IMR-90 (cell line): Measurements from ENCODE around the gene ADARB2. TPM values are rescaled to one million over a fixed set of nuclear protein-coding genes. Genes with fewer than 3 reads are reported as not detected.

Experiments
- ATAC-seq: fragments of 200-7000 bp; cut with Tn5 transposase; 2 replicates; pipeline ENCODE4 v1.9.1; 2020; ENCODE audit warnings: low read depth, mild to moderate bottlenecking, moderate library complexity
- BruUV-seq: library from RNA; stranded (reverse); fragments of 400-500 nt; replicated peaks from 2 replicates; lab custom pipeline; 2021; lab: Mats Ljungman, UMichigan
- CTCF ChIA-PET: fragments of 300-600 bp; formaldehyde crosslinking; extraction: SDS; loops from one replicate; lab custom pipeline; 2021; ENCODE audit warnings: antibody characterized with exemption; lab: Yijun Ruan, JAX
- POLR2A ChIA-PET: fragments of 300-600 bp; sonication (Branson Sonifier 250); formaldehyde crosslinking; loops from one replicate; lab custom pipeline; 2022; ENCODE audit warnings: antibody characterized with exemption; ENCODE audit not compliant: unreplicated experiment; lab: Charles Lee
- DNase-seq: peaks from one replicate; pipeline ENCODE4 v3.0.0; 2013
- H2AFZ ChIP-seq: replicated peaks from 2 replicates; pipeline ENCODE3; 2013; ENCODE audit warnings: low read length, mild to moderate bottlenecking; ENCODE audit not compliant: poor library complexity
- H2AK5ac ChIP-seq: 2 replicates; pipeline ENCODE4 v1.6.1; 2013; ENCODE audit warnings: low read depth, low read length, inconsistent platforms
- H2AK9ac ChIP-seq: replicated peaks from 2 replicates; pipeline ENCODE3; 2013; ENCODE audit warnings: mild to moderate bottlenecking, low read depth, low read length, moderate library complexity; ENCODE audit not compliant: poor library complexity
- H2BK120ac ChIP-seq: 2 replicates; pipeline ENCODE4 v1.6.1; 2013; ENCODE audit warnings: low read depth, low read length, inconsistent platforms
- H2BK15ac ChIP-seq: 3 replicates; pipeline ENCODE4 v1.6.1; 2013; ENCODE audit warnings: low read depth, low read length, inconsistent platforms
- H2BK20ac ChIP-seq: 2 replicates; pipeline ENCODE4 v1.6.1; 2013; ENCODE audit warnings: low read depth, mild to moderate bottlenecking, inconsistent platforms, low read length, moderate library complexity
- H2BK5ac ChIP-seq: 2 replicates; pipeline ENCODE4 v1.6.1; 2013; ENCODE audit warnings: mild to moderate bottlenecking, low read depth, low read length, inconsistent platforms; ENCODE audit not compliant: poor library complexity, severe bottlenecking
- H3K14ac ChIP-seq: replicated peaks from 2 replicates; pipeline ENCODE4 v1.6.1; 2013; ENCODE audit warnings: low read depth, low read length, inconsistent platforms
- H3K18ac ChIP-seq: 2 replicates; pipeline ENCODE4 v1.6.1; 2013; ENCODE audit warnings: low read depth, low read length, control low read depth
- H3K23ac ChIP-seq: 2 replicates; pipeline ENCODE4 v1.6.1; 2013; ENCODE audit warnings: low read depth, low read length, inconsistent platforms
- H3K27ac ChIP-seq: 2 replicates; pipeline ENCODE4 v1.5.1; 2013; ENCODE audit warnings: mild to moderate bottlenecking, control low read depth, low read length; ENCODE audit not compliant: insufficient read depth
- H3K27me3 ChIP-seq: 2 replicates; pipeline ENCODE4 v1.6.1; 2013; ENCODE audit warnings: low read length; ENCODE audit not compliant: control insufficient read depth, insufficient read depth
- H3K36me3 ChIP-seq: 2 replicates; pipeline ENCODE4 v1.6.1; 2013; ENCODE audit warnings: low read length, mixed read lengths; ENCODE audit not compliant: control insufficient read depth, insufficient read depth
- H3K4ac ChIP-seq: 2 replicates; pipeline ENCODE4 v1.6.1; 2013; ENCODE audit warnings: low read depth, low read length, inconsistent platforms
- H3K4me1 ChIP-seq: 2 replicates; pipeline ENCODE4 v1.6.1; 2013; ENCODE audit warnings: low read length, mixed read lengths; ENCODE audit not compliant: control insufficient read depth, insufficient read depth
- H3K4me2 ChIP-seq: 2 replicates; pipeline ENCODE4 v1.6.1; 2013; ENCODE audit warnings: low read depth, mild to moderate bottlenecking, control low read depth, low read length, moderate library complexity
- H3K4me3 ChIP-seq: 2 replicates; pipeline ENCODE4 v1.5.1; 2013; ENCODE audit warnings: low read depth, mild to moderate bottlenecking, control low read depth, low read length, moderate library complexity; ENCODE audit not compliant: insufficient read depth
- H3K56ac ChIP-seq: 2 replicates; pipeline ENCODE4 v1.6.1; 2013; ENCODE audit warnings: low read length, inconsistent platforms; ENCODE audit not compliant: insufficient read depth; ENCODE audit errors: extremely low read depth
- H3K79me1 ChIP-seq, 2 experiments: 2 replicates each; pipeline ENCODE4 v1.6.1; 2013; ENCODE audit warnings: low read length in 2 of 2, inconsistent platforms in 1 of 2, low read depth in 1 of 2
- H3K9ac ChIP-seq: 2 replicates; pipeline ENCODE4 v1.6.1; 2013; ENCODE audit warnings: low read depth, low read length, control low read depth
- H3K9me1 ChIP-seq: 2 replicates; pipeline ENCODE4 v1.6.1; 2013; ENCODE audit warnings: low read length, inconsistent platforms; ENCODE audit not compliant: insufficient read depth
- H3K9me3 ChIP-seq: 2 replicates; pipeline ENCODE4 v1.6.1; 2013; ENCODE audit warnings: low read length; ENCODE audit not compliant: control insufficient read depth, insufficient read depth
- H4K20me1 ChIP-seq: 2 replicates; pipeline ENCODE4 v1.6.1; 2013; ENCODE audit warnings: low read length, inconsistent platforms; ENCODE audit not compliant: insufficient read depth
- H4K5ac ChIP-seq: 2 replicates; pipeline ENCODE4 v1.6.1; 2013; ENCODE audit warnings: mild to moderate bottlenecking, low read depth, low read length, control low read depth
- H4K8ac ChIP-seq, 2 experiments: 2 replicates each; pipeline ENCODE4 v1.6.1; 2013; ENCODE audit warnings: low read depth in 2 of 2, low read length in 2 of 2, control low read depth in 1 of 2, inconsistent platforms in 1 of 2
- H4K91ac ChIP-seq: 2 replicates; pipeline ENCODE4 v1.6.1; 2013; ENCODE audit warnings: low read depth, low read length, inconsistent platforms; ENCODE audit not compliant: insufficient read depth
- FOS ChIP-seq: fragments of 150-350 bp; IDR thresholded peaks from 2 replicates; pipeline ENCODE4 v1.6.1; 2016; ENCODE audit warnings: low read depth, low read length
- MXI1 ChIP-seq: IDR thresholded peaks from 2 replicates; pipeline ENCODE4 v1.6.1; 2012; ENCODE audit warnings: low read depth, mild to moderate bottlenecking, low read length, moderate library complexity, borderline replicate concordance
- NFE2L2 ChIP-seq: fragments of 150-350 bp; IDR thresholded peaks from 2 replicates; pipeline ENCODE4 v1.6.1; 2016; ENCODE audit warnings: low read depth, mild to moderate bottlenecking, low read length
- RAD21 ChIP-seq: IDR thresholded peaks from 2 replicates; pipeline ENCODE4 v1.6.1; 2012; ENCODE audit warnings: low read length, improper control_type of control experiment
- WGBS, 2 experiments: methylation state at CpG; one replicate each; pipeline versions ENCODE4 v1.1.5 to v1.1.7; 2013; ENCODE audit warnings: missing lambda C conversion rate in 2 of 2; ENCODE audit not compliant: insufficient read length in 1 of 2; ENCODE audit errors: extremely low coverage in 2 of 2; 5-methylcytosine and 5-hydroxymethylcytosine counted together
- dilution Hi-C: fragments of 300-500 bp; cut with HindIII; formaldehyde crosslinking; loops from one replicate; pipeline ENCODE4 v1.14.3; 2018; ENCODE audit warnings: low sequenced_read_pairs; ENCODE audit not compliant: unreplicated experiment
- in situ Hi-C: fragments of 300-500 bp; cut with MboI; formaldehyde crosslinking; loops from 3 replicates; pipeline ENCODE4 v1.14.3; 2019; ENCODE audit warnings: low sequenced_read_pairs, inconsistent platforms, mixed read lengths
- intact Hi-C: fragments of 100-400 bp; cut with micrococcal nuclease; formaldehyde crosslinking; loops from 2 replicates; pipeline ENCODE4 v1.10.0; 2022
- polyA plus RNA-seq, 3 experiments: library from polyadenylated mRNA; depleted of rRNA; stranded (reverse); fragments of >200 nt; gene quantifications; 2 replicates each; pipeline ENCODE4 v1.2.3, GENCODE V29; 2012; ENCODE audit warnings: low replicate concordance in 1 of 3
- total RNA-seq: library from RNA; depleted of rRNA; stranded (reverse); fragments of >200 nt; gene quantifications from 2 replicates; pipeline ENCODE4 v1.2.3, GENCODE V29; 2012

The ADARB2 gene
- total and polyA plus RNA-seq, 2 of the 4 experiments (the other 2 are of a cell fraction) = not detected

- Histone ChIP-seq H3K79me1 (no peaks in the 10 kb centered on the region), H2AK9ac (no peak overlapping the region), H3K27ac (no peak overlapping the region), H2AK5ac (no peak overlapping the region), H3K9me1 (no peaks in the 10 kb centered on the region), H3K36me3 (no peaks in the 10 kb centered on the region), H3K18ac (no peak overlapping the region), H2AFZ (no peak overlapping the region), H3K9ac (no peak overlapping the region), H3K14ac (no peak overlapping the region), H3K4ac (no peak overlapping the region), H4K91ac (no peak overlapping the region), H2BK15ac (no peak overlapping the region), H3K4me2 (no peak overlapping the region), H4K5ac (no peak overlapping the region), H3K4me3 (no peak overlapping the region), H3K56ac (no peak overlapping the region), H3K9me3 (peaks cover 77% of the 10 kb centered on the region), H4K20me1 (no peaks in the 10 kb centered on the region), H2BK120ac (no peak overlapping the region), H3K23ac (no peak overlapping the region), H3K4me1 (no peaks in the 10 kb centered on the region), H4K8ac (no peak overlapping the region), H2BK20ac (no peak overlapping the region), H3K27me3 (no peaks in the 10 kb centered on the region), H2BK5ac (no peak overlapping the region)
- WGBS, 2 experiments = 47% methylated on average over 7 of the region's 18 CpGs; no CpG with 5 or more reads in 1 of the 2 experiments
- dilution Hi-C loops = no loop called here
- ChIA-PET POLR2A (no interaction called here), CTCF (no interaction called here)
- TF ChIP-seq MXI1 = no peak
- no peak for TF ChIP-seq NFE2L2
- no peak for TF ChIP-seq FOS
- TF ChIP-seq RAD21 = no peak
- DNase-seq (no peak), ATAC-seq (no peak)
- in situ Hi-C loops = no loop called here
- no TSS peak for BruUV-seq
- intact Hi-C loops = no loop called here
These were observed 333.6 kb downstream of the ADARB2 start for GRCh38 chr10:1403508-1404322.
